ENCODE data around the gene RXFP3.

The RXFP3 gene

DNA sequence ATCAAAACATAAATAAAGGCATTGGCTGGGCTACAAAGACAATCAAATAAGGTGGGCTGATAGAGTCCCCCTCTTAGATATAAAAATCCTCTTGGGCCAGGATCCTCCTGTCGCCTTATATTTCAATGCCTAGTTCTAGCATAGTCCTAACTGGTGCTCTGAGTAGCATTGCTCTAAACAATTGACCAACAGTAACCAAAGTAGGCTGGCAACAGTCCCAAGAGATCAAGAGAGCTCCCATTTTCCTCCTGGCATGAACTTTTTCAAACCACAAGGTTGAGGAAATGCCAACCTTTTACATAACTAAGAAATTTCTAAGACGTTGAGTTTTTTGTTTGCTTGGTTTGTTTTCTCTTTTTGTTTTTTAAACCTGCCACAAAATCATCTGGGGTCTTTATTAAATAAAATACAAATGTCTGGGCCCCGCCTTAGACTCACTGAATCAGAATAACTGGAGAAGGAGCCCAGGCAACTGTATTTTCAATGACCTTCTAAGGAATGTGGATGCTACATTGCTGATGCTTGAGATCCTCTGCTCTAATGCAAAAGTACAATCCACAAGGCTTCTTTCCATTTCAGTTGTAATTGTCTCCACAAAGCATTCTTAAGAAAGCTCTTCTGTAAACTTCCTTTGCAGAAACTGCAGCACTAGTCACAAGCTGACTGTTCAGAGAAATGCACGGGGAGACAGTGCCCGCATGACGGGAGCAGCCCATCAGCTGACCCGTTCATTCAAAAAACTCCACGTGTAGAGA, 45.4 kb downstream of the RXFP3 start:
- Mint-ChIP-seq H3K4me1 (no peaks in the 10 kb centered on the region), H3K27me3 (peaks cover 0 to 5% of the 10 kb centered on the region in 2 donors)
- no peak for DNase-seq

DNA sequence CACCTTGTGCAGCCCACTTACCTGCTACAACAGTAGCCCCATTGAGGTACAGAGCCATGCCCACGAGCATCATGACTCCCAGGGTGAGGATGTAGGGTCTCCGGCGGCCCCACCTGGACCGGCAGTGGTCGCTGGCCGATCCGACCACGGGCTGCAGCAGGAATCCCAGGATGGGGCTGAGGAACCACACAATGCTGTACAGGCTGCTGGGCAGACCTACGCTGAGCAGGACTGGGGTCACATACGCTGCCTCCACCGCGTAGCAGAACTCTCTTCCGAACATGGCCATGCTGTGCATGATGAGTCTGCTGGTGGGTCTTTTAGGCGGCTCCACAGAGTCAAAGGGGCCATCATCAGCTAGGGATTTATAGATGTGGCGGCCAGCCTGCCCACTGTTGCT, 48.0 kb downstream of the RXFP3 start:
- Mint-ChIP-seq H3K27ac (no peak overlapping the region), H3K4me1 (no peaks in the 10 kb centered on the region), H3K9me3 (peaks cover 0 to 1% of the 10 kb centered on the region in 2 donors), H3K36me3 (peaks cover 10 to 18% of the 10 kb centered on the region in 2 donors), H3K27me3 (no peaks in the 10 kb centered on the region), H3K4me3 (no peak overlapping the region)
- no peak for ATAC-seq (replicated peaks)
- DNase-seq, result no peak

More for the DNA sequence above, 45.4 kb downstream of the RXFP3 start:
- Mint-ChIP-seq H3K9me3 (no peaks in the 10 kb centered on the region), H3K4me3 (no peak overlapping the region), H3K36me3 (no peaks in the 10 kb centered on the region), H3K27ac (no peak overlapping the region)
- ATAC-seq (replicated peaks), result no peak

DNA sequence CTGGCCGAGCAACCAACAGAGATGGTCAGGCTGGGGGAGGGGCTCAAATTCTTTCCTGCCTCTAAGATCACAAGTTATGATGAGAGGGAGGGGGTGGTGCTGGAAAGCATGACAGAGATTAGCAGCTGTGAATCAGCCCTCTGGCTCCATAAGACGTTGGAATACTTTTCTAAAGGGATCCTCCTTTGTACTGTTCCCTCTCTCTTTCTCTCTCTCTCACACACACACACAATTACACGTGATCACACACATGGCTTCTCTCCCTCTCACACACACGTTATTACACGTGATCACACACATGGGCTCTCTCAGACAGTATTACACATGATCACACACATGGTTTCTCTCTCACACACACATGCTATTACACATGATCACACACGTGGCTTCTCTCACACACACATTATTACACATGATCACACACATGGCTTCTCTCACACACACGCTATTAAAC, 48.5 kb downstream of the RXFP3 start, which contains the start of gene SLC45A2:
SLC45A2 (minus strand) TSS at position 23 of the 454 bp plus-strand sequence. CDS start 110 bp downstream, outside the sequence.
- H3K4me3 Mint-ChIP-seq, result no peak within 1 kb of the TSS
- H3K27ac Mint-ChIP-seq, result no peak within 1 kb of the TSS
- DNase-seq, result no peak
- H3K9me3 Mint-ChIP-seq, result peaks cover 0 to 1% of the 10 kb centered on the region in 2 donors
- H3K27me3 Mint-ChIP-seq, result no peaks in the 10 kb centered on the region
- no peaks in the 10 kb centered on the region for H3K4me1 Mint-ChIP-seq
- peaks cover 13 to 21% of the 10 kb centered on the region in 2 donors for H3K36me3 Mint-ChIP-seq
- ATAC-seq (replicated peaks), result no peak

DNA sequence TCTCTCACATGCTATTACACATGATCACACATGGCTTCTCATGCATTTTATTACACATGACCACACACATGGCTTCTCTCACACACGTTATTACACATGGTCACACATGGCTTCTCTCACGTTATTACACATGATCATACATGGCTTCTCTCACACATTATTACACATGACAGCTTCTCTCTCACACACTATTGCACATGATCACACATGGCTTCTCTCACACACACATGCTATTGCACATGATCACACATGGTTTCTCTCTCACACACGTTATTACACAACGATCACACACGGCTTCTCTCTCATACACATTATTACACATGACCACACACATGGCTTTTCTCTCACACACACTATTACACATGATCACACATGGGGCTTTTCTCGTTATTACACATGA, 49.3 kb downstream of the RXFP3 start:
- Mint-ChIP-seq H3K27ac (no peak overlapping the region), H3K4me1 (no peaks in the 10 kb centered on the region), H3K27me3 (no peaks in the 10 kb centered on the region), H3K4me3 (no peak overlapping the region), H3K9me3 (peaks cover 0 to 1% of the 10 kb centered on the region in 2 donors), H3K36me3 (peaks cover 13 to 21% of the 10 kb centered on the region in 2 donors)
- no peak for ATAC-seq (replicated peaks)
- DNase-seq, result no peak
